Thyroid gland (tissue), 4 donors: ENCODE results near the gene GALNT2. TPM values are rescaled to one million over a fixed set of nuclear protein-coding genes. Genes with fewer than 3 reads are reported as not detected.

Experiments used
- DNase-seq, 2 donors: peaks; one replicate each; pipeline ENCODE4 v3.0.0-alpha.2; 2019
- H3K27ac ChIP-seq, 3 donors: fragments of 200-600 bp; sonication (generic); 1 replicate in 2 of 3; 2 replicates in 1 of 3; pipeline ENCODE4 v1.5.1; 2016 to 2019; ENCODE audit warnings: mild to moderate bottlenecking in 1 of 3, moderate library complexity in 1 of 3
- H3K27me3 ChIP-seq: fragments of 200-600 bp; sonication (generic); one replicate; pipeline ENCODE4 v1.5.1; 2019
- H3K36me3 ChIP-seq, 2 donors: fragments of 200-600 bp; sonication (generic); one replicate each; pipeline ENCODE4 v1.5.1; 2016 to 2019
- H3K4me1 ChIP-seq, 2 donors: fragments of 200-600 bp; sonication (generic); one replicate each; pipeline ENCODE4 v1.5.1; 2017 to 2019
- H3K4me3 ChIP-seq, 3 donors: fragments of 200-600 bp; sonication (generic); replicated peaks in 1 of 3; 1 replicate in 2 of 3; 2 replicates in 1 of 3; pipeline ENCODE4 v1.5.1; 2016; ENCODE audit warnings: mild to moderate bottlenecking in 1 of 3
- H3K9me3 ChIP-seq: fragments of 200-600 bp; sonication (generic); one replicate; pipeline ENCODE4 v1.5.1; 2017
- POLR2A ChIP-seq, 2 donors: fragments of 450-650 bp; IDR thresholded peaks; one replicate each; pipeline ENCODE4 v1.6.1; 2017; ENCODE audit warnings: antibody characterized with exemption in 2 of 2, mild to moderate bottlenecking in 2 of 2, moderate library complexity in 1 of 2
- WGBS, 2 donors: methylation state at CpG; one replicate each; pipeline ENCODE4 v1.1.5; 2017; 5-methylcytosine and 5-hydroxymethylcytosine counted together
- intact Hi-C: fragments of 100-400 bp; cut with DNase I; formaldehyde crosslinking; loops from one replicate; pipeline ENCODE4 v1.15.1; 2023
- total RNA-seq, 4 donors: library from RNA; depleted of rRNA; stranded (reverse); fragments of >200 nt; gene quantifications; one replicate each; pipeline ENCODE4 v1.2.3, GENCODE V29; 2016
- TF ChIP-seq, protein P1 (sequence below), 6 experiments: fragments of 200-600 bp in 3 of 6; fragments of 450-650 bp in 3 of 6; sonication (generic) in 3 of 6; IDR thresholded peaks; one replicate each; pipeline ENCODE4 v1.5.1; 2016 to 2019; ENCODE audit warnings: antibody characterized with exemption in 6 of 6, mild to moderate bottlenecking in 2 of 6, inconsistent platforms in 1 of 6, moderate library complexity in 1 of 6

GALNT2 gene
- total RNA-seq, 4 donors from 2014 or later = 26.2 to 48.9 (median 42.3) TPM

DNA sequence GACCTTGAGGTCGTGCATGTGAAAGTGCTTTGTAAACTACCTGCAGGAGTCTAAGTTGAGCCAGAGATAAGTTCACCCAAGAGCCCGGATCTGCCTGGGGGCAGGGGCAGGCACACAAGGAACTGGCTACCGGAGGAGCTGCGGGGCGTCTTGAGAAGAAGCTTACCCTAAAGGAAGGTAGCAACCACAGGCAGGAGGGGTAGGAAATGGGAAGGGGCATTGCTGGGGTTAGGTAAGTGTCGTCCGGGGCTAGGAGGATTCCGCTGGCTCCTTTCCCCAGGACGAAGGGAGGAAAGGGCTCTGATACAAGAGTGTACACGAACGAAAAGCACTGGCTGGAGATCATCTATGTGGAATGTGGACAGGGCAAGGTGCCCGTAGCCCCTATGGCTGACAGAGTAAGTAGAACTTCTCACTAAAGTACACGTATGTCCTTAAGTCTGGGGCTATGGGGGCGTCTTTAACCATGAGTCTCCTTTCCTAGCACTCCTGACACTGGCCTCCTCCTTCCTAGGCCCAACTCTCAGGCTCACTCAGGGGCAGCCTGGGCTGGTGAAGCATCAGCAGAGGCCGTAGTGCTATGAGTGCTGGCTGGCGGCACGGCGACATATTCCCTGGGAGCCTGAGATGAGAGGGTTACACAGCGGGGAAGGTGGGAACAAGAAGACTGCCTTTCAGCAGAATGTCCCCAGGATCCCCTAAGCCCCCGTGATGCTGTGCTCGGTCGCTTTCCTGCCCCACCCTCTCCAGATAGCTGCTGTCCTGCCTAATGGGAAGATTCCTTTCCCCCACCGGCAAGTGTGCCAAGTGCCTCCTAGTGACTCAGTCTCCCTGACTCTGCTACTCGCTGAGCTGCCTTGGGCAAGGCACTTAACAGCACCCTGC, 9.1 kb upstream of the GALNT2 start:
- no peaks in the 10 kb centered on the region for H3K9me3 ChIP-seq
- no peaks in the 10 kb centered on the region for H3K36me3 ChIP-seq
- 78 to 79% methylated on average over 24 of the region's 24 CpGs for WGBS, 2 donors
- no peak overlapping the region for H3K27ac ChIP-seq
- no peaks in the 10 kb centered on the region for H3K4me1 ChIP-seq
- TF ChIP-seq POLR2A (IDR thresholded peaks at IDR 0.05) = no peak
- TF ChIP-seq, protein P1, sequence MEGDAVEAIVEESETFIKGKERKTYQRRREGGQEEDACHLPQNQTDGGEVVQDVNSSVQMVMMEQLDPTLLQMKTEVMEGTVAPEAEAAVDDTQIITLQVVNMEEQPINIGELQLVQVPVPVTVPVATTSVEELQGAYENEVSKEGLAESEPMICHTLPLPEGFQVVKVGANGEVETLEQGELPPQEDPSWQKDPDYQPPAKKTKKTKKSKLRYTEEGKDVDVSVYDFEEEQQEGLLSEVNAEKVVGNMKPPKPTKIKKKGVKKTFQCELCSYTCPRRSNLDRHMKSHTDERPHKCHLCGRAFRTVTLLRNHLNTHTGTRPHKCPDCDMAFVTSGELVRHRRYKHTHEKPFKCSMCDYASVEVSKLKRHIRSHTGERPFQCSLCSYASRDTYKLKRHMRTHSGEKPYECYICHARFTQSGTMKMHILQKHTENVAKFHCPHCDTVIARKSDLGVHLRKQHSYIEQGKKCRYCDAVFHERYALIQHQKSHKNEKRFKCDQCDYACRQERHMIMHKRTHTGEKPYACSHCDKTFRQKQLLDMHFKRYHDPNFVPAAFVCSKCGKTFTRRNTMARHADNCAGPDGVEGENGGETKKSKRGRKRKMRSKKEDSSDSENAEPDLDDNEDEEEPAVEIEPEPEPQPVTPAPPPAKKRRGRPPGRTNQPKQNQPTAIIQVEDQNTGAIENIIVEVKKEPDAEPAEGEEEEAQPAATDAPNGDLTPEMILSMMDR (IDR thresholded peaks at IDR 0.05) = no peak
- intact Hi-C loops = no loop called here
- DNase-seq = no peak
- H3K27me3 ChIP-seq = no peaks in the 10 kb centered on the region
- H3K4me3 ChIP-seq = no peak overlapping the region

DNA sequence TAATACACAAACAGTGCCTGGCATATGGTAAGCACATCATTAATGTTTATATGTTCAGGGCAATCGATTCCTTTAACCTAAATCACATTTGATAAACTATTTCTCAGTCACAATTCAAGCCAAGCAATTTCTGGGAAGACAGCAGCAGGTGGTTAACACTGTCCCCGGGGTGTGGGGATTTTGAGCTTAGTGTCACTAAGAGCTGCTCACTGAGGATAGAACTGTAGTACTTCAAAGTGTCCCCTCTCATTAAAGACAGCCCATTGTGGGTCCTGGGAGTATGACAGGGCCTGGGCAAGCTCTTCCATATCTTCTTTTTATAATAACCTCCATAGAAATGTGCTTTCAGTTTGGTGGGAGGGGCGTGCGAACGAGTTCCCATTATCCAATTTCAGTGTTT, 8.4 kb upstream of the GALNT2 start:
- no peak overlapping the region for H3K4me3 ChIP-seq
- no peaks in the 10 kb centered on the region for H3K27me3 ChIP-seq
- H3K9me3 ChIP-seq = no peaks in the 10 kb centered on the region
- no peak overlapping the region for H3K27ac ChIP-seq
- TF ChIP-seq, protein P1 (IDR thresholded peaks at IDR 0.05) = no peak
- TF ChIP-seq POLR2A (IDR thresholded peaks at IDR 0.05) = no peak
- no peaks in the 10 kb centered on the region for H3K36me3 ChIP-seq
- no peak for DNase-seq
- 87 to 89% methylated on average over 5 of the region's 5 CpGs for WGBS, 2 donors
- H3K4me1 ChIP-seq = no peaks in the 10 kb centered on the region
- intact Hi-C loops = no loop called here

DNA sequence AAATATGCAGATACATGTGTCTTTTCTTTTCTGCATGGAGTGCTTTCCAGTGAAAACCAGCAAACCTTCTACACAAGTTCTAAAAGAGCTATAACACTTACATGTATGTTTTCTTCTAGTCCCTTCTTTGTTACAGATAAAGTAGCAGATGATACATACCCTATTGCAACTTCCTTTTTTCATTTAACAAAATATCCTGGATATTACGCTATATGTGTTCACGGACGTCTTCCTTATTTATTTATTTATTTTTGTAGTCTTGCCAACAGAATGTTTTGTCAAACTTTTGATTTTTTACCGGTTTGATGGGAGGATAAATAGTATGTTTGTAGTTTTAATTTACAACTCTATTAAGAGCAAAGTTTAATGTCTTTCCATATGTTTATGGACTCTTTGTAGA, 5.2 kb upstream of the GALNT2 start:
- H3K9me3 ChIP-seq = no peaks in the 10 kb centered on the region
- intact Hi-C loops = no loop called here
- DNase-seq = no peak

DNA sequence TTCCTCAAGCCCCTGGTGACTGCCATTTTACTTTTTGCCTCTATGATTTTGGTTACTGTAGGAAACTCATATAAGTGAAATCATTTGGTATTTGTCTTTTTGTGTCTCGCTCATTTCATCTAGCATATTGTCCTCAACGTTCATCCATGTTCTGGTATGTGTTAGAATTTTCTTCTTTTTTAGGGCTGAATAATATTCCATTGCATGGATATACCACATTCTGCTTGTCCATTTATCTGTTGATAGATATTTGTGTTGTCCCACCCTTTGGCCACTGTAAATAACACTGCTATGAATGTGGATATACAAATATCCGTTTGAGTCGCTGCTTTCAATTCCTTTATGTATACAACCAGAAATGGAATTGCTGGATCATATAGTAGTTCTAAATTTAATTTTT, 4.5 kb upstream of the GALNT2 start:
- Histone ChIP-seq H3K4me1 (peaks cover 0 to 5% of the 10 kb centered on the region in 2 donors), H3K27ac (no peak overlapping the region), H3K27me3 (no peaks in the 10 kb centered on the region), H3K36me3 (no peaks in the 10 kb centered on the region), H3K4me3 (no peak overlapping the region), H3K9me3 (no peaks in the 10 kb centered on the region)
- intact Hi-C loops = no loop called here
- TF ChIP-seq POLR2A (IDR thresholded peaks at IDR 0.05) = no peak
- TF ChIP-seq, protein P1 (IDR thresholded peaks at IDR 0.05) = no peak
- DNase-seq = no peak
- WGBS, 2 donors = 75 to 84% methylated on average over 4 of the region's 4 CpGs

More for the DNA sequence above, 5.2 kb upstream of the GALNT2 start:
- no peaks in the 10 kb centered on the region for H3K36me3 ChIP-seq
- TF ChIP-seq POLR2A (IDR thresholded peaks at IDR 0.05) = no peak
- TF ChIP-seq, protein P1 (IDR thresholded peaks at IDR 0.05) = no peak
- H3K27ac ChIP-seq = no peak overlapping the region
- no peak overlapping the region for H3K4me3 ChIP-seq
- 90 to 96% methylated on average over 4 of the region's 4 CpGs for WGBS, 2 donors
- H3K27me3 ChIP-seq = no peaks in the 10 kb centered on the region
- H3K4me1 ChIP-seq = peaks cover 0 to 5% of the 10 kb centered on the region in 2 donors

DNA sequence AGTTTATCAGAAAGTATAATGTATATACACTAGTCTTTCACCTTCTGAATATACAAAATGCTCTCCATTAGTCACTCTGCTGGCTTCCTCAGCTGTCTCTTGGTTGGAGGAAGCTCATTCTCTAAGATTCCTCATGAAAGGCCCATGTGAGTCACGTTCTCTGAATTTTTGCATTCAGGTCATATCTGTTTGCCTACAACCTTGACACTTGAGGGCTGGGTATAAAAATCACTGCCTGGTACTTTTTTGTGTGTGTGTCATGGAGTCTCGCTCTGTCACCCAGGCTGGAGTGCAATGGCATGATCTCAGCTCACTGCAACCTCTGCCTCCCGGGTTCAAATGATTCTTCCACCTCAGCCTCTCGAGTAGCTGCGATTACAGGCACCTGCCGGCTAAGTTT, 2.8 kb upstream of the GALNT2 start:
- DNase-seq = no peak

More for the DNA sequence above, 2.8 kb upstream of the GALNT2 start:
- WGBS, 2 donors = 86 to 89% methylated on average over 6 of the region's 6 CpGs
- TF ChIP-seq POLR2A (IDR thresholded peaks at IDR 0.05) = no peak
- TF ChIP-seq, protein P1 (IDR thresholded peaks at IDR 0.05) = no peak
- Histone ChIP-seq H3K27ac (no peak overlapping the region), H3K36me3 (no peaks in the 10 kb centered on the region), H3K4me1 (peaks cover 9 to 10% of the 10 kb centered on the region in 2 donors), H3K27me3 (no peaks in the 10 kb centered on the region), H3K4me3 (no peak overlapping the region), H3K9me3 (no peaks in the 10 kb centered on the region)
- intact Hi-C loops = no loop called here
